Activated CD8-positive, alpha-beta memory T cell treated with anti-CD3 and anti-CD28 coated beads for 24 hours (primary cell): ENCODE results near the gene RPS27.
"Not testable (repeated sequence)": the region's sequence is repeated elsewhere in the genome, so short reads cannot be mapped to it uniquely, and the experiment has no call there.

Experiments
- DNase-seq: peaks from one replicate; pipeline ENCODE4 v3.0.0-alpha.2; 2020

RPS27 gene

DNA sequence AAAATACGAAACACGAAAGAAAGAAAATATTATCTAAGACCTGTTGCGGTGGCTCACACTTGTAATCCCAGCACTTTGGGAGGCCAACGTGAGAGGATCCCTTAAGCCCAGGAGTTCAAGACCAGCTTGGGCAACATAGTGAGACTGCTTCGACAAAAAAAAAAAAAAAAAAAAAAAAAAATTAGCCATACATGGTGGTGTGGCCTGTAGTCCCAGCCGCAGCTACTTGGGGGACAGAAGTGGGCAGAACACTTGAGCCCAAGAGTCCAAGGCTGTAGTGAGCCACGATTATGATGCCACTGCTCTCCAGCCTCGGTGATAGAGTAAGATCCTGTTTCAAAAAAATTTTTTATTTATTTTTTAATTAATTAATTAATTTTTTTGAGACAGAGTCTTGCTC, 2.9 kb upstream of the RPS27 start:
- no peak for DNase-seq

- no peak for DNase-seq
These were observed 629 bp downstream of the RPS27 start for GRCh38 chr1:153991151-153991630.

DNA sequence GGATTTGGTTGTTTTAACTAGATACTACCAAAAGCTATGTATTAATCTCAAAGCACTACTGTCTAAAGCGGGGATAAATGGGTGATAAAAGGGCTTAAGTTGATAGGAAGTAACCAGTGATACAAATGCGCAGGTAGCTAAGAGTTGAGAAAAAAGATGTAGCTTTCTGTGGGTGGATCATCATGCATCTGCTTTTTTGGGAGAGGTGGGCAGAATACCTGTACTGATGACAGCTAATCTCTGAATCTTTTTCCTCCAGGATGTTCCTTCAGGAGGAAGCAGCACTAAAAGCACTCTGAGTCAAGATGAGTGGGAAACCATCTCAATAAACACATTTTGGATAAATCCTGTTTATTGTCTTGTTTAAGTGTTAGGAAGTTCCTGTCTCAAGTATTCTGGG, 1.2 kb downstream of the RPS27 start:
- no peak for DNase-seq

- DNase-seq: no peak
These were observed 4.6 kb downstream of the RPS27 start for GRCh38 chr1:153995202-153995601.

DNA sequence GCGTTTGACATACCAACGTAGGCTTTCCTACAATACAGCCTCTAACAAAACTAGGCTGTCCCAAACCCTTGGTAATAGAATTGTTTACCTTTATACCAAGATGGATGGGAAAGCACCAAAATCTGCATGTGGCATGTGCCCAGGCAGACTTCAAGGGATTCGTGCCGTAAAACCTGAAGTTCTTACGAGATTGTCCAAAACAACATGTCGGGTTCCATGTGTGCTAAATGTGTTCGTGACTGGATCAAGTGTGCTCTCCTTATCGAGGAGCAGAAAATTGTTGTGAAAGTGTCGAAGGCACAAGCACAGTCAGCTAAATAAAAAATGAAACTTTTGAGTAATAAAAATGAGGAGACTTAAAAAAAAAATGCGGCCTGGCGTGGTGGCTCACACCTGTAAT, 5.1 kb downstream of the RPS27 start:
- DNase-seq: no peak

DNA sequence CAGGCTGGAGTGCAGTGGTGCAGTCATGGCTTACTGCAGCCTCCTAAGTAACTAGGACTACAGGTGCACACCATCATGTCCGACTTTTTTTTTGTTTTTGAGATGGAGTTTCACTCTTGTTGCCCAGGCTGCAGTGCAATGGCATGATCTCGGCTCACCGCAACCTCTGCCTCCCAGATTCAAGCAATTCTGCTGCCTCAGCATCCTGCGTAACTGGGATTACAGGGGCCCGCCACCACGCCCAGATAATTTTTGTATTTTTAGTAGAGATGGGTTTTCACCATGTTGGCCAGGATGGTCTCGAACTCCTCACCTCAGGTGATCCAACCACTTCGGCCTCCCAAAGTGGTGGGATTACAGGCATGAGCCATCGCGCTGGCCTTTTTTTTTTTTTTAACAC, 6.3 kb downstream of the RPS27 start:
- DNase-seq: not testable (repeated sequence)

DNA sequence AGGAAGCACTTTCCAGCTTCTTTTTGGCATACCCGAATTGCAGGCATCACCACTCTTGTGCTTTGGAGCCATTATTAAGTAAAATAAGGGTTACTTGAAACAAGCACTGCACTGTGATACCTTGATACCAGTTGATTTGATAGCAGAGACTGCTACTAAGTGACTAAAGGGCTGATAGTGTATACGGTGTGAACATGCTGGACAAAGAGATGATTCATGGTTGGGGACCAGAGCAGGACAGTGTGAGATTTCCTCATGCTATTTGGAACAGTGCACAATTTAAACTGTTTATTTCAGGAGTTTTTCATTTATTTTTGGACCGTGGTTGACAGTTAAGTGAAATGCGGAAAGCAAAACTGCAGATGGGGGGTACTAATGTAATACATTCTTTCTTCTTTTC, 9.9 kb downstream of the RPS27 start:
- no peak for DNase-seq

GRCh38 chr1:154006136-154006535, 15.6 kb downstream of the RPS27 start:
- no peak for DNase-seq

GRCh38 chr1:154012129-154012528, 21.6 kb downstream of the RPS27 start:
- no peak for DNase-seq

DNA sequence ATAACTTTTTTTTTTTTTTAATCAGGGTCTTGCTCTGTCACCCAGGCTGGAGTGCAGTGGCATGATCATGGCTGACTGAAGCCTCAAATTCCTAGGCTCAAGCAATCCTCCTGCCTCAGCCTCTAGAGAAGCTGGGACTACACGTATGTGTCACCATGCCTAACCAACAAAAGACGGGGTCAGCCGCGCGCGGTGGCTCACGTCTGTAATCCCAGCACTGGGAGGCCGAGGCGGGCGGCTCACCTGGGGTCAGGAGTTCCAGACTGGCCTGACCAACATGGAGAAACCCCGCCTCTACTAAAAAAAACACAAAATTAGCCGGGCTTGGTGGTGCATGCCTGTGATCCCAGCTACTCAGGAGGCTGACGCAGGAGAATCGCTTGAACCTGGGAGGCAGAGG, 22.0 kb downstream of the RPS27 start:
- not testable (repeated sequence) for DNase-seq

- DNase-seq: no peak
These were observed 23.8 kb downstream of the RPS27 start for GRCh38 chr1:154014154-154014907.

DNA sequence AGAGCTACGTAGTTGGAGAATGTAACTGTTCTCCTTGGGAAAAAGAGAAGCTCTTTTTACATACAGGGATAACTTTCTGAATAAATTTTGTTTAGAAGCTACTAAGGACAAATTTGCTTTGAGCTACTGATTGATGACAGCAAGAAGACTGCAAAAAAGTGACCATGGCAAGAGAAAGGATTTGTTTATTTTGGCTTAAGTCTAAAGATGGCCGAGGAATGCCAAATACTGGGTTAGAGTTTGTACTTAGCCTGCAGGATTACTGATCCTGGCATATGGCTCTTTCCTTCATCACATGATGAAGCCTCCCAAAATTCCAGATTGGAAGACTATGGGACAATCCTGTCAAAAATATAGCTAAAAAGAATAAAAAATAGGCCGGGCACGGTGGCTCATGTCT, 28.7 kb downstream of the RPS27 start:
- DNase-seq: no peak

GRCh38 chr1:154019940-154020339, 29.4 kb downstream of the RPS27 start:
- DNase-seq: no peak

- not testable (repeated sequence) for DNase-seq
These were observed 43.1 kb downstream of the RPS27 start for GRCh38 chr1:154033697-154034096.
